OCI-LY7 (cell line): ENCODE data around the gene SNX6.

Source experiments
- CTCF ChIP-seq: fragments of 200-600 bp; sonication (generic); conservative IDR thresholded peaks from 2 replicates; pipeline ENCODE4 v1.5.1; 2014; ENCODE audit warnings: mild to moderate bottlenecking, antibody characterized with exemption, low read length, moderate library complexity, mixed read lengths
- EZH2phosphoT487 ChIP-seq: fragments of 200-600 bp; sonication (generic); IDR thresholded peaks from 2 replicates; pipeline ENCODE4 v1.6.1; 2018; ENCODE audit warnings: low read depth, borderline replicate concordance, mild to moderate bottlenecking, mixed run types, antibody characterized with exemption, low read length, moderate library complexity, mixed read lengths

DNA sequence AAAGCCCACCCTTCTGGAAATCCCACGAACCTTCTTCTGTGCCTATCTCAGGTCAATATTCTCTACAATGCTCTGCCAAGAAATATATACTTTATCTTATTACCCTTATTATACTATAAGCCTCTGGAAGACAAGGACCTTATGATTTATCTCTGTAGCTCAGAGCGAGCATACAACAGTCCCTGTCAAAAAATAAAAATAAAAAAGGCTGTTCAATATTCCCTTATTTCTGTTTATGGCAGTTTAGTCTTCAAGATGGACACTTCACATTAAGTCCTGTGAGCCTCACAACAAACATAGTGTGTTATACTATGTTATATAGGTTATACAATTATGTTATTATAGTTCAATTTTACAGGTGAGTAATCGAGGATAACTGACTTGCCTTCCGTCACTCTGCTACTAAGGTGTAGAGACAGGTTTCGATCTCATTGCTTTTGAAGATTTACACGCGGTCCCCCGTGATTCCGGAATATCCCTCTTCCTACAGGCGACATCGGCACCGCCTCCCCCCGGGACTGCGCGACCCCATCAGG, 91.0 kb downstream of the SNX6 start:
- TF ChIP-seq CTCF (no peak), EZH2phosphoT487 (no peak)
